Subcutaneous adipose tissue (tissue), 4 donors: ENCODE measurements around the gene CCDC117. TPM values are rescaled to one million over a fixed set of nuclear protein-coding genes. Genes with fewer than 3 reads are reported as not detected.

Source experiments
- total RNA-seq, 4 donors: library from RNA; depleted of rRNA; stranded (reverse); fragments of >200 nt; gene quantifications; one replicate each; pipeline ENCODE4 v1.1.0, GENCODE V29; 2016
- TF ChIP-seq, protein P1 (sequence below): fragments of 450-650 bp; IDR thresholded peaks from one replicate; pipeline ENCODE4 v1.5.1; 2016; ENCODE audit warnings: low read depth, mild to moderate bottlenecking, control low read depth, antibody characterized with exemption, moderate library complexity

CCDC117 gene
- total RNA-seq, 4 donors from 2014 or later: 17.1 to 21.5 (median 18.4) TPM

GRCh38 chr22:28822930-28823551 is 50.5 kb downstream of the CCDC117 start:
- TF ChIP-seq, protein P1, sequence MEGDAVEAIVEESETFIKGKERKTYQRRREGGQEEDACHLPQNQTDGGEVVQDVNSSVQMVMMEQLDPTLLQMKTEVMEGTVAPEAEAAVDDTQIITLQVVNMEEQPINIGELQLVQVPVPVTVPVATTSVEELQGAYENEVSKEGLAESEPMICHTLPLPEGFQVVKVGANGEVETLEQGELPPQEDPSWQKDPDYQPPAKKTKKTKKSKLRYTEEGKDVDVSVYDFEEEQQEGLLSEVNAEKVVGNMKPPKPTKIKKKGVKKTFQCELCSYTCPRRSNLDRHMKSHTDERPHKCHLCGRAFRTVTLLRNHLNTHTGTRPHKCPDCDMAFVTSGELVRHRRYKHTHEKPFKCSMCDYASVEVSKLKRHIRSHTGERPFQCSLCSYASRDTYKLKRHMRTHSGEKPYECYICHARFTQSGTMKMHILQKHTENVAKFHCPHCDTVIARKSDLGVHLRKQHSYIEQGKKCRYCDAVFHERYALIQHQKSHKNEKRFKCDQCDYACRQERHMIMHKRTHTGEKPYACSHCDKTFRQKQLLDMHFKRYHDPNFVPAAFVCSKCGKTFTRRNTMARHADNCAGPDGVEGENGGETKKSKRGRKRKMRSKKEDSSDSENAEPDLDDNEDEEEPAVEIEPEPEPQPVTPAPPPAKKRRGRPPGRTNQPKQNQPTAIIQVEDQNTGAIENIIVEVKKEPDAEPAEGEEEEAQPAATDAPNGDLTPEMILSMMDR: no peak

GRCh38 chr22:28826921-28827320 is 54.4 kb downstream of the CCDC117 start:
- TF ChIP-seq, protein P1: no peak

DNA sequence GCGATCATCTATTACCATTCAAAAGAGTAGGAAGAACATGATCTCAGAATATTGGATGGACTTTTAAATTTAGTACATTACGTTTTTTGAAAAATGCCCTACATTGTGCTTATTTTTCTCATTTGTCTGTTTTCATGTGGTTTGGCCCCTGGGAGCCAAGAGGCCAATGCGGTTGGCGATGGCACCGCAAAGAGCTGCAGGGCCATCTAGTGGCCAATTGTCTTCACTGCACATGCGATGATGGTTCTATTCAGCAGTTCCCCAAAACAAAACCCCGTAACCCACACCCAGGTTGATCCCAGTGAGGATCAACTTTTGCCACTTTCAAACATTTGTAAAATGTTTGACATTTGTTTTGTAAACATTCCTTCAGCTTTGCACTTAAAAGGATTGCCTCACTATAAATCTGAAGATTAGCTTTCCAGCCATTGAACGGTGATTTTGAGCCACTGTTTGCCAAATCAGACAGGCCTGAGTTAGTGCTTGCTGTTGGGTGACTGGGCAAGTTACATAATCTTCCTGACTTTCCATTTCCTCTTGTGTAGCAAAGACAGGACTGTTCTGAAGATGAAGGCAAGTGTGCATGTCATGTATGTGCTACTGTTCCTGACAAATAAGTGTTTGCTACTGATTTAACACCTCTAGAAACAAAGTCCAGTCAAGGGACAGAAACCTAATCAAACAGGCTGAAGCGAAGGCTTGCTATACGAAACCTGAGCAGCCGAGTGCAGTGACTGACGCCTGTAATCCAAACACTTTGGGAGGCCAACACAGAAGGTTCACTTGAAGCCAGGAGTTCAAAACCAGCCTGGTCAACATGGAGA is 57.1 kb downstream of the CCDC117 start:
- TF ChIP-seq, protein P1: no peak

DNA sequence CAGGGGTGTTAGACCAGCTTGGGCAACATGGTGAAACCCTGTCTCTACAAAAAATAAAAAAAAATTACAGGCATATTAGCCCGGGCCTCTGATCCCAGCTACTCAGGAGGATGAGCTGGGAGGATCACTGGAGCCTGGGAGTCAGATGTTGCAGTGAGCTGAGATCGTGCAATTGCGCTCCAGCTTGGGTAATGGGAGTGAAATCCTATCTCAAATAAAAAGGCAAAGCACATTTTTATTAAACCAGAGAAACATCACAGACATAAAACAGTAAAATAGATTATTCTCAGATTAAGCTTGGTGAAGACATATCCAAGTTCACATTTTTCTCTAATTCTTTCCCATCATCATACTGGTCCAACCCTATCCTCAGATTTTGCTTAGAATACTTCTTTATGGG is 57.9 kb downstream of the CCDC117 start:
- TF ChIP-seq, protein P1: no peak

GRCh38 chr22:28831140-28832072 is 58.9 kb downstream of the CCDC117 start:
- TF ChIP-seq, protein P1: no peak

DNA sequence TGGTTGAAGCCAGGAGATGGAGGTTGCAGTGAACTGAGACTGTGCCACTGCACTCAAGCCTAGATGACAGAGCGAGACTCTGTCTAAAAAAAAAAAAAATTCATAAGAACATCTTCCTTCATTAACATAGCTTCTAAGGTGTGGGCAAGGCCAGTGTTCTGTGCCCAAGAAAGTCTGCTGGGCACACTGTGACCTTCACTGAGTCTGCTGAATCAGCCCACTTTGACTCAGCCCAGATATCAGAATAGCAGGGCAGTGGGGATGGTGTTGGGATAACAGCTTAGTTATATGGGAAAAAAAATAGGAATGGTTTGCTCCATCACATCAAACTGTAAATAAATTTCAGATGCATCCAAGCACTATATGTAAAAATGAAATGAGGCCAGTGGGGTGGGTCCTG is 60.2 kb downstream of the CCDC117 start:
- TF ChIP-seq, protein P1: no peak
